Sciatic nerve (tissue), 2 donors: Measurements from ENCODE around the gene CD276. TPM values are rescaled to one million over a fixed set of nuclear protein-coding genes. Genes with fewer than 3 reads are reported as not detected.

Experiments
- ATAC-seq: fragments of 200-7000 bp; cut with Tn5 transposase; one replicate; pipeline ENCODE4 v1.9.1; 2020; ENCODE audit warnings: mild to moderate bottlenecking, moderate library complexity
- DNase-seq: peaks from one replicate; pipeline ENCODE4 v3.0.0-alpha.2; 2020; ENCODE audit warnings: low spot score
- intact Hi-C: fragments of 100-400 bp; cut with DNase I; formaldehyde crosslinking; loops from one replicate; pipeline ENCODE4 v1.14.2; 2022
- total RNA-seq: library from RNA; stranded (reverse); fragmentation: NEBNext Ultra II Directional; extraction: Animal tissue kit (Norgen Biotek cat#: 25700); gene quantifications from one replicate; pipeline ENCODE4 v1.2.1, GENCODE V29; 2021
- donor health status: DM: no; HTN: no; CAD: no.
- donor health status: DM: no; HTN: no; CAD: no.

Gene CD276
- total RNA-seq, 1 donor from 2014 or later: 47.0 TPM

DNA sequence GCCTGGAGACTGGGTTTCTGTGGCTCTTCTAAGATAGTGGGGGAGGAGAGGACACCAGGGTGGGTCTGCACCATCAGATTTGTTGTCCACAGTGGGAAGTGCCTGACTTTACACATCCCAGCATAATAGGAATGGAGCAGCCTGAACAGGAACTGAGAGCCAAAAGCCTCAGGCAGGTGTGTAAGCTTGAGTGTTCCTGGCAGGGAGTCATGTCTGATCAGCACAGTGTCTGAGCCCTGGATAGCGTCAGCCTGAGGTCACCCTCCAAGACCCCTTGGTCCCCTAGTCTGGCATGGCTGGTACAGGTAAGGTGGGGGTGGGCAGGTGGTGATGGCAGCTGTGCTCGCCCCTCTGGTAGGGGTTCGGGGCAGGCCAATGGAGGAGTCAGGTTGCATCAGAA lies 48.7 kb downstream of the CD276 start:
- no peak for ATAC-seq
- DNase-seq: no peak
- intact Hi-C loops: loop anchor here (10.0 kb wide), 1 partner anchor 122 kb away; no protein-coding TSS in a partner anchor

GRCh38 chr15:73737535-73737934 lies 53.4 kb downstream of the CD276 start:
- no peak for DNase-seq
- no peak for ATAC-seq
- intact Hi-C loops: loop anchor here (10.0 kb wide), 1 partner anchor 117 kb away; no protein-coding TSS in a partner anchor

GRCh38 chr15:73740152-73741048 lies 56.2 kb downstream of the CD276 start:
- no peak for ATAC-seq
- intact Hi-C loops: no loop called here
- no peak for DNase-seq

DNA sequence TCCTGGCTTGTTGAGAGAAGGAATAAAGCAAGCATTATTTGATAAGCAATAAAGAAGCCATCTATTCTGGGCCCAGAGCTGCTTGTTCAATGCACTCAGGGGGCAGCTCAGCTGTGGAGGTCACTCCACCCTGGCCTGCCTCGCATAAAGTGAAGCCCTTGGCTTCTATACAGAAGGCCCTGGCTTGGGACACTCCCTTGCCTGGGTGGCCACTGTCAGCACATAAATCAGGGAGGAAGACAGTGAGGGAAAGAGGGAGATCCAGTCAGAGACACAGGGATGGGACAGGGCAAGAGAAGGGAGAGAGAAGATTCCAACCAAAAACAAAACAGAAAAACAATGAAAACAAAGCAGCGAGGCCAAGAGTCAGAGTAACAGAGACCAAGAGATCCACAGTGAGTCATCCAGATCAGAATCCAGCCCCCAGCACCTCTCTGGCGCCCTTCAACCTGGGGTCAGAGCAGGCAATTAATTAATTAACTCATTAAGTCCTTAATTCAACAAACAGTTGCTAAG lies 57.2 kb downstream of the CD276 start:
- intact Hi-C loops: no loop called here

DNA sequence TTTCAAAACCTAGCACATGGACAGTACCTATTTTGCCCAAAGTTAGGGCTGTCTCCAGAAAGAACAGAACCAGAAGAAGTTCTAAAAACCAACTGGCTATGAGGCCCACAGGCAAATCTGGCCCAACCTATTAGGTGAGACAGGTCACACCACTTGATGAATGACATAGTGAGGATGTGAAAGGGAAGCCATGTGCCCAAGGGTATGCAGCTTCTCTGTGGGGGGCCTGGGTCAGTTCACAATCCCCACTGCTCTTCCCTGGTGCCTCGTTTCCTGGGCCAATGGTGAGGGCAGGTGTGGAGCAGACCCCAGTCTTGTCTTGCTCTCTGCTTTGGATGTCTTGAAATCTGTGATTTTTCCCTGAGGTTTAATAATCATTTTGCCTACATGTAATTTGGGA lies 60.1 kb downstream of the CD276 start:
- DNase-seq (no peak), ATAC-seq (no peak)
- intact Hi-C loops: no loop called here

More for the DNA sequence above, 57.2 kb downstream of the CD276 start:
- peak; percentile 71 for ATAC-seq
- no peak for DNase-seq

GRCh38 chr15:73745073-73745472 lies 60.9 kb downstream of the CD276 start:
- ATAC-seq (no peak), DNase-seq (no peak)
- intact Hi-C loops: no loop called here

DNA sequence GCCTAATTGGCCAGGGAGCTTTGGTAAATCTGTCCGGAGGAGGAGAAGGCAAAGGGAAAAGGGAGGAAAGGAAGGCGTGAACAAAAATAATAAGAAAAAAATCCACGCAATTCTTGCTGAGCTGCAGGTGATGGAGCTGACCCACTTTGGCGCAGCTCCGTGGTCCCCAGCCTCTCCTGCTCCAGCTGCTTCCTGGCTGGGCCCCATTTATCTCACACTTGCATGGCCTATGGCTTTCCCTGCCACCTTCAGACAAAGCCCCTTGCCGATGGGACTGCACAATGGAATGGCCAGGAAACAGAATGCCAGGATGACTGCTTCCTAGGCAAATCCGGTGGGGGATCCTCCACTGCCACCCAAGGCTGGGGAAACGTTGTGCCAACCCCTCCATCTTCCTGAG lies 62.1 kb downstream of the CD276 start:
- ATAC-seq (no peak), DNase-seq (no peak)
- intact Hi-C loops: no loop called here

DNA sequence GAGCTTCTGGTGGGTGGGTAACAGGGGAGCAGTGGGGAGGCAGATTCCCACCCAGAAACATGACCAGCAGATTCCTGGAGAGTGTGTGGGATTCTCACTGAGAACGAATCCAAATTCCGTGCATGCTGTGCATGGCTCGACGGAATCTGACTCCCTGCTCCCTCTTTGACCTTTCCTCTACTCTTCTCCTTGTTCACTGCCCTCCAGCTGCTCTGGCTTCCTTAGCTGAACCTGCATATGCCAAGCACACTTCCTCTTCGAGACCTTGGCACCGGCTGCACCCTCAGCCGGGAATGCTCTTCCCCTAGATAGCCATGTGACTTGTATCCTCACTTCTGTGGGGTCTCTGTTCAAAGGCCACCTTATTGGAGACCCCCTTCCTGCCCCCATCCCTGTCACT lies 62.7 kb downstream of the CD276 start:
- DNase-seq: no peak
- intact Hi-C loops: no loop called here
- no peak for ATAC-seq

DNA sequence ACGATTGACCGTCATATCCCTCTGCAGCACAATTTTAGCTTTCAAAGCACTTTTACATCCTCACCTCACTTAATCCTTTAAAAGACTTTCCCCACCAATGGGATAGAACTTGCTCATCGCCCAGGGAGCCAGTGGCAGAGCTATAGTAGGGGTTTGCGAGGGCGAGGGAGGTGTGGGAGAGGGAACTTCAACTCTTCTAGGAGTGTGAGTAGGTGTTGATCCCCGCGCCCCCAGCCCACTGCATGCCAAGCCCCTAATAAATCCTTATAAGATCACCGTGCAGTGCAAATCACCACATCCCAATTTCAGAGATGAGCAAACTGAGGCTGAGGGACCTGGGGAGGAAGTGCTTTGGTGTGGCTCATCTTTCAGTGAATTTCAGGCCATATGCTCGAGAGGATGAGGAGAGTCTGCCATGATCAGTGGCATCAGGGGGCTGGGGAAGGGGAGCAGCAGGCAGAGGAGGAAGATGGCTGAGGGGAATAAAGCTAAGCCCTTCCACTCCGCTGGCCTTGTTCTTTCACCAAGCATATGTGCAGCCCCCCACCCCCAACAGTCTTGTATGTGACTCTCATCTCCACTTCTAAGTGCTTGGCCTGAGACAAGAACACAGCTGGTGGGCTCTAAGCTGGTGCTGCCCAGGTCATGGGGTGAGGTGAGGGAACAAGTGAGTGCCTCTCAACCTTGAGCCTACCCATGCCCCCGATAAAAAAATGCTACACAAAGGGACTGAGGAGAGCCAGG lies 63.8 kb downstream of the CD276 start:
- ATAC-seq (no peak), DNase-seq (no peak)
- intact Hi-C loops: no loop called here

- ATAC-seq (no peak), DNase-seq (no peak)
- intact Hi-C loops: no loop called here
Observed at GRCh38 chr15:73748730-73749129, 64.5 kb downstream of the CD276 start.

DNA sequence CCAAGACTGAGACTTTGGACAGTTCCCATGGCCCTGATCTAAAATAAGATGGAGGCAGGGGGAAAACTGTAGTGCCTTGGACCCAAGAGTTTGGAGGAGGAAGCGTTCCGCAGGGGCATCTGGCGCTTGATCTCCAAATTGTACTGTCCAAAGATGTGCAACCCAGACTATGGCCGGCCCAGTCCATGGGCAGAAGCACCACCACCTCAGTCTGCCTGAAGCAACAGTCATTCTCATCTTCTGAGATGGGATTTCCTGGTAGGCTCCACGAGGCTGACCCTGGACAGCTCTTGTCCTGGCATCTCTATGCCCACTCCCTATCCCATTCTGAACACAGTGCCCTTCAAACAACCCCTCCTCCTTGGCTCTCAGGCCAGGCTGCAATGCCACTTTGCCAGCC lies 65.3 kb downstream of the CD276 start:
- ATAC-seq: no peak
- intact Hi-C loops: no loop called here
- DNase-seq: no peak

GRCh38 chr15:73749971-73750370 lies 65.8 kb downstream of the CD276 start:
- ATAC-seq (no peak), DNase-seq (no peak)
- intact Hi-C loops: no loop called here

GRCh38 chr15:73750438-73750837 lies 66.3 kb downstream of the CD276 start:
- no peak for DNase-seq
- ATAC-seq: no peak
- intact Hi-C loops: no loop called here

DNA sequence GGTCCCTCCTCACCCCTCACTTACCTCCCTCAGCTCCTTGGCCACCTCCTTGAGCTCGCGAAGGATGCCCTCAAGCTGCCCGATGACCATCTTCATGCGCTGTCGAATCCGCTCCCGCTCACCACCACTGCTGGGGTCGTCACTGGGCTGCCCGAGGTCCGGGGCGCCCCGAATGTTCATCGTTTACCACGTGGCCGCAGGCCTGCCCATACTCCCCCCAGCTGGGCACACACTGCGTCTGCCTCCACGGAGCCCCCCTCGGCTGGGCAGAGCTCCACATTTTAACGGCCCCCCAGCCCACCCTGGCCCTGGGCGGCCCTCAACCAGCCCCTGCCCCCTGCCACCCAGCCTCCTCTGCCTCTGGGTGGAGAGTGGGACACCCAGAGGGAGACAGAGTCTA lies 66.8 kb downstream of the CD276 start:
- intact Hi-C loops: no loop called here
- no peak for DNase-seq
- no peak for ATAC-seq

GRCh38 chr15:73751511-73751898 lies 67.3 kb downstream of the CD276 start:
- intact Hi-C loops: no loop called here
- ATAC-seq (peak; percentile 12), DNase-seq (no peak)

DNA sequence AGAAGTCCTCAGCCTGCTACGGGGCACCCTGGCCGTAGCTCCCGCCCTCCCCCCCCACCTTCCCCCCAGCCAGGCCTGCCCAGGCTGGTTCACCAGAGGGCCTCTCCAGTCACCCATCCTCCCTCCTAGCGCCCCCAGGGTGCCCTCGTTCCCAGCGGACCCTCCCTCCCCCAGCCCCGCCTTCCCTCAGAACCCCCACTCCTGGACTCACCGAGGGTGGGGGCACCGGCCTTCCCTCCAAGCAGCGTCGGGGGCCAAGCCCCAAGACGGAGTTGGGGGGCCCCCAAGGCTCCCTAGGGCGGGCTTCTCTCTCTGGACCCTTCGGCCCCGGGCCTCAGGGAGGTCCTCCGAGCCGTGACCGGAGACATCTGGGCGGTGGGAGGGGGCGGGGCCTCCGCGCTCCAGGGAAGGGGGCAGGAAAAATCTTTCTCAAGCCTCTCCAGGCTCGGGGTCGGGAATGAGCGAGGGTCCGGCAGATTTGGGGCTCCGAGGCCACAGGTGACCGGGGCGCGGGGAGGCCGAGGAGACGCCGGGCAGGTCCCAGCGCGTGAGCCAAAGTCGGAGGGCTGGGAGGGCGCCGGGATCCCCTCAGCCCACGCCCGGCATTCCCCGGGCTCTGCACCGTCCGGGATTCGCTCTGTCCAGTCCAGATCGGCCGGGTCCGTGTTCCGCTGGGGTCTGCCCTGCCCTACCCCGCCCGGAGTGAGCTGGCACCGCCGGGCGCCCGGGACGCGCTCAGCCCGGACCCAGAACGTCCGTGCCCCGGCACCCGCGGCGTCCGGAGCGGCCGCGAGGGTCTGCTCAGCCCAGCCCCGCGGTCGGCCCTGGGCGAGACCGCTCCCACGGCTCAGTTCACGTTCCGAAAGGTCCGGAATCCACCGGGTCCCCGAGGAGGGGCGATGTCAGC lies 68.0 kb downstream of the CD276 start:
- ATAC-seq (peak; percentile 28), DNase-seq (no peak)
- intact Hi-C loops: no loop called here

DNA sequence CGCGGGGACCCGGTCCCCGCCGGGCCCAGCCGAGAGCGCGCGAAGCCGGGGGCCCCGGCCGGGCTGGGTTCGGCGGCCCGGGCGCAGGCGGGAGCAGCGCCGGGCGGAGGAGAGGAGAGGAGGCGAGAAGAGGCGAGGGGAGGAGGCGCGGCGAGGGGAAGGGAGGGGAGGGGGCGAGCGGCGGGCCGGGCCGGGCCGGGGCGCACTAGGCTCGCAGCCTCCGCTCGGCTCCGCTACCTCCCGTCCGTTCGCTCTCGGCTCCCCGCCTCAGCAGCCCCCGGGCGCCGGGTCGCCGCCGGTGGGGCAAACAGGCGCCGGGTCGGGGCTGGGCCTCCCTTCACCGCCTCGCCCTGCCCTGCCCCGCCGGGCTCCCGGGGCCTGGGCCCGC lies 68.6 kb downstream of the CD276 start:
- DNase-seq: no peak
- ATAC-seq: peak; percentile 18
- intact Hi-C loops: no loop called here

DNA sequence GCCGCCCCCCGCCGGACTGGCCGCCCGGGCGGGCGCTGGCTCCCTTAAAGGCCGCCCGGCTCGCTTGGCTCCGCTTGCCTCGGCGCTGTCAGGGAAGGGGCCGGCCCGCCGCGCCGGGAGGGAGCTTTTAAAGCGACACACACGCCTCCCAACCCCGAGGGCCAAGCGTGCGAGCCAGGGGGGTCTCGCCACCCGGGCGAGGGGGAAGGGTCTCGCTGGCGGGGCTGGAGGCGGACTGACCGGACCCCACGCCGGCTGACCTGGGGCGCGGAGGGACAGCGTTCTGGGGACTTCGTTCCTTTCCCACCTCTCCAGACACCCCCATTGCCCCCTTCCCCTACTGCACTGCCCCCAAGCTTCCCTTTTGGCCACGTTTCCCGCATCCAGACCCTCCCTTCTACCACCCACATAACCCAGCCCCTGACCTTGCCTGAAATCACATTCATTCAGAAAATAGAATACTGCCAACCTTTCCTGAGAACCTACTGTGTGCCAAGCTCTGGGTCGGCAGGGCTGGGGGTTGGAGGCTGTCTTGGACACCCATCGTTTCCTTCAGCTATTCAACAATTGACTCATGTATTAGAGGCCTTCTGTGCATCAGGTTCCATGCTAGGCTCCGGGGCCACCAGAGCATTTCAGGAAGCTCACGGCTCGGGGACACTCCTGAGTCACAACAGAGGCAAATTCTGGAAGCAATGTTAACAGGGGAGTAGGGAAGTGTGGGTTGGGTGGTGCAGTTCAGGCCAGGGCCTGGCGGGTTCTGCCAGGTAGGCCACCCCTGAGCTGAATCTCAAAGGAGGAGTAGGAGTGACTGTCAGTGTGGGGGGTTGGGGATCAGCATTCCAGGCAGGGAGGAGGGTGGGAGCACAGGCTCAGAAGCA lies 69.3 kb downstream of the CD276 start, which contains the start of gene INSYN1:
TSS of gene INSYN1 (minus strand) at position 102 of the 881 bp plus-strand sequence. CDS start 2,221 bp downstream, outside the sequence.
- peak; percentile 62 for ATAC-seq
- DNase-seq: no peak
- intact Hi-C loops: no loop called here
